GM12892 (cell line): ENCODE data around the gene SH2D7.

ENCODE experiments used
- DNase-seq: peaks from one replicate; pipeline ENCODE4 v3.0.0; 2011; ENCODE audit not compliant: insufficient read length
- FAIRE-seq: peaks from 2 replicates; lab custom pipeline; 2011; peaks lifted over from hg19 to GRCh38; lab: Jason Lieb, UNC
- POLR2A ChIP-seq: IDR thresholded peaks from 2 replicates; pipeline ENCODE4 v1.6.1; 2011; ENCODE audit warnings: low read depth, low read length, control low read depth
- POLR2AphosphoS5 ChIP-seq: IDR thresholded peaks from 2 replicates; pipeline ENCODE4 v1.6.1; 2011; ENCODE audit warnings: low read depth, low read length, control low read depth
- TAF1 ChIP-seq: IDR thresholded peaks from 2 replicates; pipeline ENCODE4 v1.6.1; 2011; ENCODE audit warnings: low read depth, mild to moderate bottlenecking, control low read depth, low read length, borderline replicate concordance

SH2D7 gene

DNA sequence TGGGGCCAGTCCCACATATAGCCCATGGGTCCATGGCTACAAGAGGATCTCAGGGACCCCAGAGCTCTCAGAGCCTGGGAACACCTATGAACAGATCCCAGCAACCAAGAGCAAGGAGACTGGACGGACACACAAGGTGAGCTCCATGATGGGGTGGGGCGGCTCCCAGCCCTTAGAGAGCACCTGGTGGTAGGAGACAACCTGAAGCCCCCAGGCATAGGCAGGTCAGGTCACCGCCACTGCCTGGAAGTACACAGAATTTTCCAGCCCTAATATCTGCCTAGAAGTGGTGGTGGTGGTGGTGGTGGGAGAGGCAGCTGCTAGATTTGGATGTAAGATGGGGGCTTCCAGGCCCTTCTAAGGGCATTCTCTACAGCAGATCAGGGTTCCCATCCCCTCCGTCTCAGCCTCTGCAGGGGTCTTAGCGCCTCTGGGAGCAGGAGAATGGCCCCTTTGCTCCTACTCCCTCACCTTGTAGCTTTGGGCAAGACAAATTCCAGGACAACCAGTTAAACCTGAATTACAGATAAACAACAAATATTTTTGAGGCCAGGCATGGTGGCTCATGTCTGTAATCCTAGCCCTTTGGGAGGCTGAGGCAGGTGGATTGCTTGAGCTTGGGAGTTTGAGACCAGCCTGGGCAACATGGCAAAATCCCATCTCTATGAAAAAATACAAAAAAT is 9.2 kb downstream of the SH2D7 start:
- no peak for FAIRE-seq
- no peak for TF ChIP-seq POLR2AphosphoS5
- no peak for DNase-seq

DNA sequence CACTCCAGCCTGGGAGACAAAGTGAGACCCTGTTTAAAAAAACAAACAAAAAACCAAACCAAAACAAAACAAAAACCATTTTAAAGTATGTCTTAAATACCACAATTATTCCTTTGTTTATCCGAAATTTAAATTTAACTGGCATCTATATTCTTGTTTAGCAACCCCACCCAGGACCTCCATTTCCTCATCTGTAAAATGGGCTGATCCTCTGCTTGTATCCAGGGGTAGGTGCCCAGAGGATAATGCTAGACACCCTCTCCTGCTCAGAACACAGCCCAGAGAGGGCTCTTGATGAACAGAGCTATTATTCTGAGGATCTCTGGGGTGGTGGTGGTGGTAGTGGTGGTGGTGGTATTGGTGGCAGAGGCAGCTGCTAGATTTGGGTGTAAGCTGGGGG is 9.8 kb downstream of the SH2D7 start:
- DNase-seq (no peak), FAIRE-seq (no peak)
- TF ChIP-seq POLR2AphosphoS5 (no peak), TAF1 (no peak), POLR2A (no peak)

GRCh38 chr15:78102741-78103140 is 10.4 kb downstream of the SH2D7 start:
- TF ChIP-seq POLR2A (no peak), POLR2AphosphoS5 (no peak), TAF1 (no peak)
- DNase-seq (no peak), FAIRE-seq (no peak)

DNA sequence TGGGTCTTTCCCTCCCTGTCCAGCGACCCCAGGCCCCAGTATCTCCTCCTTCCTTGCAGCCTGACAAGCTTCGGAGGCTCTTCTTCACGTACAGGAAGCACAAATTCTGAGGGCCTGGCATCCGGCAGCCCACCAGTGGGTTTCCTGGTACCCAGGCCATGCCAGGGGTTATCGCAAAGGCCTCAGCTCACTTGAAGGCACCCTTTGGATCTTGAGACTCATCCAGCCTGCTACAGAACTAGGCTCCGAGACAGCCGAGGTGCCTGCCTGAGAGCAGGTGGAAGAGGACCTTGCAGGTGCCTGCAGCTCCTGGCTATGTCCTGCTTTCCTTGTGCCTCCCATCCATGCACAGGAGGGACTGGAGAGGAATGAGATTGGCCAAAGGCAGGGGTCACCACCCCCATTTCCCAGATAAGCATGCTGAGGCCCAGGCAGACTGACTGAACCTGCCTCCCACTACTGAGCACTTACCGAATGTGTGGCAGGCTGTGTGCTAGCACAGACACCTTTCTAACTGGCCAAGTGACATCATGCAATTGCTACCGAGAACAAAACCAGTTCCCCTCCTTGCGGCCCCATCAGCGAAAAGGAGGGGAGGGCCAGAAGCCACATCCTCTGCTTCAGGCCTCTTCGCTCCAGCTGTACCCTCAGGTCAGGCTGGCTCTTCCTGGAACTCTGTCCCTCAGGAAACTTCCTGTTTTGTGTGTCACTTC is 11.2 kb downstream of the SH2D7 start:
- DNase-seq (peak; percentile 69), FAIRE-seq (peak; percentile 88)
- TF ChIP-seq POLR2A (peak; percentile 59), TAF1 (no peak), POLR2AphosphoS5 (no peak)

DNA sequence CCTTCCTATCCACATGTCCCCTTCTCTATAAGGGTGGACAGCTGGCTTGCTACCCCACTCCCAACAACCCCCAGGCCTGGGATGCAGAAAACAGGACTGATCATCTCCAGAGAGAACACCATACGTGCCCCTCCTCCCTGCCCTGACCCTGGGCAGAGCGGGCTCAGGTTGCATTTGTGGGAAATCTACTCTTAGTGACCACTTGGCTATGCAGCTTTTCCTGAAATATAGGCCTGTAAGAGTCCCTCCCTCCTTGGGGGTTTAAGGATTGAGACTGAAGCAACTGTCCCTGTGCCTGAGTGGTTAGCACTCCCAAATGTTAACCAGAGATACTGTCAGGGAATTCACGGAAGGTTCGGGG is 11.7 kb downstream of the SH2D7 start:
- no peak for DNase-seq
- FAIRE-seq = no peak
- TF ChIP-seq TAF1 (no peak), POLR2AphosphoS5 (no peak), POLR2A (no peak)

GRCh38 chr15:78104566-78105475 is 12.5 kb downstream of the SH2D7 start:
- no peak for DNase-seq

GRCh38 chr15:78105476-78106241 is 13.3 kb downstream of the SH2D7 start:
- FAIRE-seq (no peak), DNase-seq (no peak)
- TF ChIP-seq TAF1 (no peak), POLR2AphosphoS5 (no peak), POLR2A (no peak)

More at GRCh38 chr15:78104566-78105475, 12.5 kb downstream of the SH2D7 start:
- no peak for FAIRE-seq
- TF ChIP-seq TAF1 (no peak), POLR2AphosphoS5 (no peak), POLR2A (no peak)

DNA sequence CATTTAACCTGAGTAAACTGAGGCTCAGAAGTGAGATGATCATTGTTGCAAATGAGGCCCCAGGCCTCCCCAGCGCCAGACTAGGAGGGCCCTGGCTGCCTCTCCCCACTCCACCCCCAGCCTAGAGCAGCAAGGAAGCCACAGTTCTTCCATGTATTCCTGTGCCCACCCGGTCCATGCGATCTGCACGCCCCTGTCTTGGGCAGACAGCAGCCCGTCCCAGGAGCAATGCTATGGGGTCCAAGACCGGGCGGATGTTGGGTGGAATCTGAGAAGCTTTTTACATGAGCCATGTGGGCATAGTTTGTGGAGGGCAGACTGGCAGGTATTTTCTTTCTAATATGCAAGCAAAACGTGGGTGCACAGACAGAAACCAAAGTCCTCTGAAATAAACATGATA is 15.1 kb downstream of the SH2D7 start:
- TF ChIP-seq TAF1 = no peak
- TF ChIP-seq POLR2A = no peak
- no peak for TF ChIP-seq POLR2AphosphoS5
- no peak for DNase-seq
- FAIRE-seq = no peak

- peak; percentile 74 for DNase-seq
- no peak for TF ChIP-seq TAF1
- TF ChIP-seq POLR2AphosphoS5 = no peak
- no peak for TF ChIP-seq POLR2A
- peak; percentile 85 for FAIRE-seq
Observed at GRCh38 chr15:78108300-78109084, 16.1 kb downstream of the SH2D7 start.

DNA sequence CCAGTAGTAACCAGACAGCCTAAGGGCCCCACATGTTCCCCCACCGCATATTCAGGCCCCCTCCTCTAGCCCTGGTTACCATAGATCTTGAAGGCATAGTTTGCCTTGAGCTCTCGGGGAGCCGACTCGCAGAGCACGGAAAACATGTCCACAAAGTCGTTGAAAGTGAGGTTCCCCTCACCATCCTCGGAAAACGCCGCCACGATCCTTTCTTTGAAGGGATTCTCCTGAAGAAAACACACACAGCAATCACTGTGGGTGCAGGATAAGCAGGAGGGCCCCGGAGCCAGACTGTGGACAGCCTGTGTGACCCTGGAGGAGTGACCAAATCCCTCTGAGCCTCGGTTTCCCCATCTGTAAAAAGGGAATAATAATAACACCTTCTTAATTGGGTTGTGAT is 16.8 kb downstream of the SH2D7 start:
- no peak for TF ChIP-seq TAF1
- no peak for TF ChIP-seq POLR2AphosphoS5
- no peak for TF ChIP-seq POLR2A
- no peak for DNase-seq
- FAIRE-seq = no peak
